ENCODE results near the gene ZNF121.

DNA sequence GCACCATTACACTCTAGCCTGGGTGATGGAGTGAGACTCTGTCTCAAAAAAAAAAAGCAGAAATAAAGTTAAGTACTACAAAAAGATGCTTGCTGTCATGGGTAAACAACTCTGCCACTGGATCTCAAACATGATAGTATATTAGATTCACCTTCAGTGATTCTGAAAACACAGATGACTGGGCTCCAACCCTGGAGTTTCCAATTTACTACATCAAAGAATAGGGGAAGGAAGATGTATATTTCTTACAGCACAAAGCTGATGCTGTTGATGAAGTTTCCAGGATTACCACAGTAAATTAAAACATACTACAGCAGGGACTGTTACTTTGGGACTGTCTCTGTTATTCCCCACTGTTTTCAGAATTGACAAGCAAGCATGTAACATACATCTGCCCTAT is 31.5 kb upstream of the ZNF121 start:
- TF ChIP-seq POLR2A (IDR thresholded peaks at IDR 0.05) = no peak
- TF ChIP-seq, protein P1, sequence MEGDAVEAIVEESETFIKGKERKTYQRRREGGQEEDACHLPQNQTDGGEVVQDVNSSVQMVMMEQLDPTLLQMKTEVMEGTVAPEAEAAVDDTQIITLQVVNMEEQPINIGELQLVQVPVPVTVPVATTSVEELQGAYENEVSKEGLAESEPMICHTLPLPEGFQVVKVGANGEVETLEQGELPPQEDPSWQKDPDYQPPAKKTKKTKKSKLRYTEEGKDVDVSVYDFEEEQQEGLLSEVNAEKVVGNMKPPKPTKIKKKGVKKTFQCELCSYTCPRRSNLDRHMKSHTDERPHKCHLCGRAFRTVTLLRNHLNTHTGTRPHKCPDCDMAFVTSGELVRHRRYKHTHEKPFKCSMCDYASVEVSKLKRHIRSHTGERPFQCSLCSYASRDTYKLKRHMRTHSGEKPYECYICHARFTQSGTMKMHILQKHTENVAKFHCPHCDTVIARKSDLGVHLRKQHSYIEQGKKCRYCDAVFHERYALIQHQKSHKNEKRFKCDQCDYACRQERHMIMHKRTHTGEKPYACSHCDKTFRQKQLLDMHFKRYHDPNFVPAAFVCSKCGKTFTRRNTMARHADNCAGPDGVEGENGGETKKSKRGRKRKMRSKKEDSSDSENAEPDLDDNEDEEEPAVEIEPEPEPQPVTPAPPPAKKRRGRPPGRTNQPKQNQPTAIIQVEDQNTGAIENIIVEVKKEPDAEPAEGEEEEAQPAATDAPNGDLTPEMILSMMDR (IDR thresholded peaks at IDR 0.05) = no peak
